Sigmoid colon (tissue), 4 donors: ENCODE measurements around the gene KCNIP3.

Experiments
- EP300 ChIP-seq, 4 donors: sonication (generic); formaldehyde crosslinking; IDR thresholded peaks; one replicate each; pipeline ENCODE4 v1.6.1; 2017; ENCODE audit warnings: antibody characterized with exemption in 4 of 4
- POLR2AphosphoS5 ChIP-seq, 4 donors: sonication (generic); formaldehyde crosslinking; IDR thresholded peaks; one replicate each; pipeline ENCODE4 v1.6.1; 2017; ENCODE audit warnings: antibody characterized with exemption in 4 of 4
- TF ChIP-seq, protein P1 (sequence below), 4 experiments: fragments of 450-650 bp in 3 of 4; fragments of 200-600 bp in 1 of 4; IDR thresholded peaks; one replicate each; pipeline ENCODE4 v1.5.1; 2016 to 2019; ENCODE audit warnings: antibody characterized with exemption in 4 of 4, mild to moderate bottlenecking in 3 of 4, moderate library complexity in 2 of 4

DNA sequence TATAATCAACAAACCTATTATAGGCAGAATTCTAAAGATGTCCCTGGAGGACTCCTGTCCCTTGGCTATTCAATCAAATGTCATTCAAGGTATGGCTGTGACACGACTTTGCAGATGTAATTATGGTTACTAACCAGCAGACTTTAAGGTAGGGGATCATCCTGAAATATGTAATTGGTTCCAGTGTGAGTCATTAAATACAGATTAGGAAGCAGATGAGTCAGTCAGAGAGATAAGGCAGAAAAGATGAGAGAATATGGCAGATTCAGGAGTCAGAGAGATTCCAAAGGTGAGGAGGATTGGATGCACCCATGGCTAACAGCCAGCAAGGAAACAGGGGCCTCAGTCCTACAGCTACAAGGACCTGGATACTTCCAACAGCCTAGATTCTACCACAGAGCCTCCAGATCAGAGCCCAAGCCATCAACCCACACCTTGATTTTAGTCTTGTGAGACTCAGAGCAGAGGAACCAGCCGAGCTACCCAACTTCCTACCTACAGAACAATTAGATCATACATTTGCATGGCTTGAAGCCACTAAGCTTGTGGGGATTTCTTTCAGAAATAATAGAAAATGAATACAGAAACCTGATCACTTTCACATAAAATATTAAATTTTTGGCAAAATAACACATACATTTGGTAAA is 34.1 kb upstream of the KCNIP3 start:
- TF ChIP-seq EP300 (IDR thresholded peaks at IDR 0.05), result no peak
- TF ChIP-seq, protein P1, sequence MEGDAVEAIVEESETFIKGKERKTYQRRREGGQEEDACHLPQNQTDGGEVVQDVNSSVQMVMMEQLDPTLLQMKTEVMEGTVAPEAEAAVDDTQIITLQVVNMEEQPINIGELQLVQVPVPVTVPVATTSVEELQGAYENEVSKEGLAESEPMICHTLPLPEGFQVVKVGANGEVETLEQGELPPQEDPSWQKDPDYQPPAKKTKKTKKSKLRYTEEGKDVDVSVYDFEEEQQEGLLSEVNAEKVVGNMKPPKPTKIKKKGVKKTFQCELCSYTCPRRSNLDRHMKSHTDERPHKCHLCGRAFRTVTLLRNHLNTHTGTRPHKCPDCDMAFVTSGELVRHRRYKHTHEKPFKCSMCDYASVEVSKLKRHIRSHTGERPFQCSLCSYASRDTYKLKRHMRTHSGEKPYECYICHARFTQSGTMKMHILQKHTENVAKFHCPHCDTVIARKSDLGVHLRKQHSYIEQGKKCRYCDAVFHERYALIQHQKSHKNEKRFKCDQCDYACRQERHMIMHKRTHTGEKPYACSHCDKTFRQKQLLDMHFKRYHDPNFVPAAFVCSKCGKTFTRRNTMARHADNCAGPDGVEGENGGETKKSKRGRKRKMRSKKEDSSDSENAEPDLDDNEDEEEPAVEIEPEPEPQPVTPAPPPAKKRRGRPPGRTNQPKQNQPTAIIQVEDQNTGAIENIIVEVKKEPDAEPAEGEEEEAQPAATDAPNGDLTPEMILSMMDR (IDR thresholded peaks at IDR 0.05), result no peak
- no peak for TF ChIP-seq POLR2AphosphoS5 (IDR thresholded peaks at IDR 0.05)
